PC-9 (cell line): ENCODE results near the gene MAP4K5. TPM values are rescaled to one million over a fixed set of nuclear protein-coding genes. Genes with fewer than 3 reads are reported as not detected.

Experiments
- BruUV-seq: library from RNA; stranded (reverse); fragments of 400-500 nt; replicated peaks from 2 replicates; lab custom pipeline; 2021; lab: Mats Ljungman, UMichigan
- CTCF ChIA-PET: fragments of 300-600 bp; sonication (Branson Sonifier 250); formaldehyde crosslinking; loops from one replicate; lab custom pipeline; 2022; ENCODE audit warnings: antibody characterized with exemption; lab: Charles Lee
- POLR2A ChIA-PET: fragments of 300-600 bp; sonication (Branson Sonifier 250); formaldehyde crosslinking; loops from one replicate; lab custom pipeline; 2022; ENCODE audit warnings: antibody characterized with exemption; ENCODE audit not compliant: unreplicated experiment; lab: Charles Lee
- DNase-seq, 2 experiments: peaks; one replicate each; pipeline versions ENCODE4 v3.0.0 to v3.0.0-alpha.2; 2015 to 2022; ENCODE audit warnings: mixed read lengths in 1 of 2
- H2AFZ ChIP-seq: fragments of 200-600 bp; sonication (generic); 2 replicates; pipeline ENCODE4 v1.8.1; 2017; ENCODE audit warnings: antibody characterized with exemption
- H3F3A ChIP-seq: fragments of 200-600 bp; sonication (generic); 2 replicates; pipeline ENCODE4 v1.8.1; 2017; ENCODE audit warnings: antibody characterized with exemption, mild to moderate bottlenecking, low read depth; ENCODE audit not compliant: insufficient read depth
- H3K27ac ChIP-seq: fragments of 200-600 bp; sonication (generic); 2 replicates; pipeline ENCODE4 v1.6.1; 2016; ENCODE audit warnings: mixed run types
- H3K27me3 ChIP-seq: fragments of 200-600 bp; sonication (generic); 2 replicates; pipeline ENCODE4 v1.6.1; 2016; ENCODE audit warnings: low read depth, mixed run types; ENCODE audit not compliant: insufficient read depth
- H3K36me3 ChIP-seq: fragments of 200-600 bp; sonication (generic); 2 replicates; pipeline ENCODE4 v1.6.1; 2016; ENCODE audit warnings: low read depth, mixed run types
- H3K4me1 ChIP-seq: fragments of 200-600 bp; sonication (generic); replicated peaks from 2 replicates; pipeline ENCODE4 v1.6.1; 2016; ENCODE audit warnings: mixed run types; ENCODE audit not compliant: insufficient read depth
- H3K4me2 ChIP-seq: fragments of 200-600 bp; sonication (generic); 2 replicates; pipeline ENCODE4 v1.6.1; 2017; ENCODE audit warnings: mixed run types
- H3K4me3 ChIP-seq: fragments of 200-600 bp; sonication (generic); 2 replicates; pipeline ENCODE4 v1.6.1; 2016; ENCODE audit warnings: mixed run types
- H3K79me2 ChIP-seq: fragments of 200-600 bp; sonication (generic); 2 replicates; pipeline ENCODE4 v1.6.1; 2017; ENCODE audit warnings: low read depth, mixed run types
- H3K9me2 ChIP-seq: fragments of 200-600 bp; sonication (generic); 2 replicates; pipeline ENCODE4 v1.8.1; 2017; ENCODE audit warnings: mild to moderate bottlenecking; ENCODE audit not compliant: insufficient read depth
- H3K9me3 ChIP-seq: fragments of 200-600 bp; sonication (generic); 2 replicates; pipeline ENCODE4 v1.8.1; 2016; ENCODE audit warnings: low read depth; ENCODE audit not compliant: insufficient read depth
- H4K20me1 ChIP-seq: fragments of 200-600 bp; sonication (generic); 2 replicates; pipeline ENCODE4 v1.8.1; 2017; ENCODE audit not compliant: insufficient read depth
- EZH2 ChIP-seq: fragments of 200-600 bp; sonication (generic); IDR thresholded peaks from 2 replicates; pipeline ENCODE4 v1.8.0; 2017; ENCODE audit warnings: antibody characterized with exemption, low read depth
- intact Hi-C: fragments of 100-400 bp; cut with micrococcal nuclease; formaldehyde crosslinking; loops from one replicate; pipeline ENCODE4 v1.10.0; 2022; ENCODE audit not compliant: unreplicated experiment
- total RNA-seq: library from RNA; stranded (reverse); gene quantifications from 2 replicates; pipeline ENCODE4 v1.2.3, GENCODE V29; 2021
- TF ChIP-seq, protein P1 (sequence below): fragments of 200-600 bp; sonication (generic); conservative IDR thresholded peaks from 2 replicates; pipeline ENCODE4 v1.6.1; 2017; ENCODE audit warnings: mixed run types, antibody characterized with exemption, mild to moderate bottlenecking, moderate library complexity

The MAP4K5 gene
- total RNA-seq, 1 experiment from 2014 or later = 51.8 TPM

DNA sequence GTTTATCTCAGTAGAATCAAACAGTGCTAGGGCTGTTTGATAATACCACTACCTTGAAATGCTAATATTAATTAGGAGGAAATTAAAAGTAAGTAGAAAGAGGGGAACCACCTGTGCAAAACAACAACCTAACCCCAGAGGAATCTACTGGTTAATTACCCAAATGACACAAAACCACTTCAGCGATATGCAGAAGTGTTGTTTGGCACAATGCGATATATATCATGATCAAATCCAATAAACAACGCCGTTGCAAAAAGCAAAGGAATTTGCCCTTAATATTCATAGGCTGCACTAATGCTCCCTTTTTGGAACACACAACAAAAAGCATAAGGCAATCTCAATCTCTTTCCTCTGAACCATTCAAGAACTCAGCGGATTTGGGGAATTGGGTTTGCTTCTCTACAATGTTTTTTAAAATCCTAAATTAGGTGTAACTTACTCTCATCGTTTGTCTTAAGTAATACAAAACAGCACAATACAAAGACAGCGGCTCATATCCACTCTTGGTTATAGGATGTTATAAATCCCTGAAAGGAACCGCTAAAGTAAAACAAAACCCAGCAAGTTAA lies 1.5 kb downstream of the MAP4K5 start:
- CTCF ChIA-PET = interaction anchor here (1.6 kb wide), 1 partner anchor 244 kb away, joined by 4 read pairs; no protein-coding TSS in a partner anchor
- Histone ChIP-seq H3K4me1 (peaks cover 47% of the 10 kb centered on the region), H3K4me2 (peak overlapping the region; percentile 91), H3F3A (peaks cover 30% of the 10 kb centered on the region), H3K27me3 (no peaks in the 10 kb centered on the region), H3K79me2 (peaks cover 63% of the 10 kb centered on the region), H3K9me2 (no peaks in the 10 kb centered on the region), H3K36me3 (0 out of 2 replicates have a peak, but pooled peaks cover 11% of the 10 kb centered on the region), H3K4me3 (peak overlapping the region; percentile 92), H4K20me1 (no peaks in the 10 kb centered on the region), H3K27ac (peak overlapping the region; percentile 55; the same call in 1 of the 2 replicates), H3K9me3 (no peaks in the 10 kb centered on the region), H2AFZ (0 out of 2 replicates have a peak overlapping the region, but pooled peaks have one; percentile 88)
- TF ChIP-seq, protein P1, sequence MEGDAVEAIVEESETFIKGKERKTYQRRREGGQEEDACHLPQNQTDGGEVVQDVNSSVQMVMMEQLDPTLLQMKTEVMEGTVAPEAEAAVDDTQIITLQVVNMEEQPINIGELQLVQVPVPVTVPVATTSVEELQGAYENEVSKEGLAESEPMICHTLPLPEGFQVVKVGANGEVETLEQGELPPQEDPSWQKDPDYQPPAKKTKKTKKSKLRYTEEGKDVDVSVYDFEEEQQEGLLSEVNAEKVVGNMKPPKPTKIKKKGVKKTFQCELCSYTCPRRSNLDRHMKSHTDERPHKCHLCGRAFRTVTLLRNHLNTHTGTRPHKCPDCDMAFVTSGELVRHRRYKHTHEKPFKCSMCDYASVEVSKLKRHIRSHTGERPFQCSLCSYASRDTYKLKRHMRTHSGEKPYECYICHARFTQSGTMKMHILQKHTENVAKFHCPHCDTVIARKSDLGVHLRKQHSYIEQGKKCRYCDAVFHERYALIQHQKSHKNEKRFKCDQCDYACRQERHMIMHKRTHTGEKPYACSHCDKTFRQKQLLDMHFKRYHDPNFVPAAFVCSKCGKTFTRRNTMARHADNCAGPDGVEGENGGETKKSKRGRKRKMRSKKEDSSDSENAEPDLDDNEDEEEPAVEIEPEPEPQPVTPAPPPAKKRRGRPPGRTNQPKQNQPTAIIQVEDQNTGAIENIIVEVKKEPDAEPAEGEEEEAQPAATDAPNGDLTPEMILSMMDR = no peak
- no peak for TF ChIP-seq EZH2
- DNase-seq = no peak
- intact Hi-C loops = loop anchor here (1.0 to 5.0 kb wide), 4 partner anchors 84 to 529 kb away; partner anchors contain the start of gene VCPKMT
- BruUV-seq = no TSS peak
- POLR2A ChIA-PET = no interaction called here

DNA sequence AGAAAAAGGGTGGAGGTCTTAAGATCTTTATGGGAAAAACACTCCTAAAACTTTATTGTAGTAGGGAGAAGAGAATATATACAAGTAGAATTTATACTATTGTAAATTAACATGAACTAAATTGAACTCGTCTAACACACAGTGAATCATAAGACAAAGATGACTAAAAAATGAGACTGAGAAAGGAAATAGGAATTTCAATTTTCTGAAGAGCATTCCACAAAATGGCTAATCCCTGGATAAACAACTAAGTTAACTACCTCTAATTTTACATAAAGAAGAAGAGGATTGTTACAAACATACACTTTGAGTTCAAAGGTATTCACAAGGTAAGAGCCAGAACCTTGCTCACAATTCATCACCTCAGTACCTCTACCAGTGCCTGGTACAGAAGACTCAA lies 2.0 kb downstream of the MAP4K5 start:
- H4K20me1 ChIP-seq = no peaks in the 10 kb centered on the region
- peak overlapping the region; percentile 92 for H3K4me3 ChIP-seq
- CTCF ChIA-PET = no interaction called here
- H3K9me3 ChIP-seq = no peaks in the 10 kb centered on the region
- DNase-seq = peak in 1 of 2 experiments; percentile 65
- H3K4me2 ChIP-seq = peak overlapping the region; percentile 91
- TF ChIP-seq, protein P1 = no peak
- no peak for TF ChIP-seq EZH2
- H3K27me3 ChIP-seq = no peaks in the 10 kb centered on the region
- H3K36me3 ChIP-seq = 0 out of 2 replicates have a peak, but pooled peaks cover 11% of the 10 kb centered on the region
- peak overlapping the region; percentile 55 for H3K27ac ChIP-seq
- H3F3A ChIP-seq = peaks cover 30% of the 10 kb centered on the region
- POLR2A ChIA-PET = no interaction called here
- peaks cover 69% of the 10 kb centered on the region for H3K79me2 ChIP-seq
- H2AFZ ChIP-seq = no peak overlapping the region
- no TSS peak for BruUV-seq
- H3K4me1 ChIP-seq = peaks cover 50% of the 10 kb centered on the region
- intact Hi-C loops = loop anchor here (1.0 to 5.0 kb wide), 4 partner anchors 83 to 528 kb away; partner anchors contain the start of gene VCPKMT
- no peaks in the 10 kb centered on the region for H3K9me2 ChIP-seq

DNA sequence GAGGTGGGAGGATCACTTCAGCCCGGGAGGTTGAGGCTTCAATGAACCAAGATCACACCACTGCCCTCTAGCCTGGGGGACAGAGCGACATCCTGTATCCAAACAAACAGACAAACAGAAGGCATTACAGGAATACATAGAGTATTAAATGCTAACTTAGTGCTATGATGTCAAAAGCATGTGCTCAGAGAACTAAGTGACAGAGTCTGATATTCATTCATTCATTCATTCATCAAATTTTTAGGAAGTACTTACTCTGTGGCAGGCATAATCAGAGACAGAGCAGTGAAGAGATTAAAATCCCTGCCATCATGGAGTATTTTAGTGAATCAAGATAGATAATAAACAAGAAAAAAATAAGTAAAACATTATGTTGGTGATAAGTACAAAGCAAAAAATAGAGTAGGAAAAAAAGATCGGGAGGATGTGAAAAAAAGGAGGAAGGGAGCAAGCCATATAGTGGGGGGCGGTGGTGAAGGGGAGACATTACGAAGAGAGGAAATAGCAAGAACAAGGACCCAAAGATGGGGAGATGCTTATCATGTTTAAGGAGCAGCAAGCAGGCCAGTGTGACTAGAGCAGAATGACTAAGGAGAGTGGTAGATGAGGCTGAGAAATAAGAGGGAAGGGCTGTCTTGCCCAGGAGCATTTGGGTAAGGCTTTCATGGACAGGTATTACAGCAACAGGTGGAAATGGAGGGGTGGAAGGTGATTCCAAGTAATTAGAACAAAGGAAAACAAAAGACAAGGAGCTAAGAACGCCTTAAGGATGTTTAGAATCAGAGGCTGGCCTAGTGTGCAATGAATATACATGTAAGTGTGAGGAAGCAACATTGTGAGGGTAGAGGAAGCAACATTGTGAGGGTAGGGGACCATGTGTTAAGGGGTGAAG lies 2.8 kb downstream of the MAP4K5 start:
- CTCF ChIA-PET = no interaction called here
- H2AFZ ChIP-seq = no peak overlapping the region
- H3K9me3 ChIP-seq = no peaks in the 10 kb centered on the region
- DNase-seq = no peak
- TF ChIP-seq, protein P1 = no peak
- no peak for TF ChIP-seq EZH2
- POLR2A ChIA-PET = no interaction called here
- peak overlapping the region; percentile 92 for H3K4me3 ChIP-seq
- H4K20me1 ChIP-seq = no peaks in the 10 kb centered on the region
- 0 out of 2 replicates have a peak, but pooled peaks cover 11% of the 10 kb centered on the region for H3K36me3 ChIP-seq
- no peaks in the 10 kb centered on the region for H3K27me3 ChIP-seq
- peaks cover 77% of the 10 kb centered on the region for H3K79me2 ChIP-seq
- peaks cover 56% of the 10 kb centered on the region for H3K4me1 ChIP-seq
- intact Hi-C loops = loop anchor here (1.0 to 5.0 kb wide), 4 partner anchors 82 to 527 kb away; partner anchors contain the start of gene VCPKMT
- no TSS peak for BruUV-seq
- peak overlapping the region; percentile 91 for H3K4me2 ChIP-seq
- no peaks in the 10 kb centered on the region for H3K9me2 ChIP-seq
- H3F3A ChIP-seq = peaks cover 33% of the 10 kb centered on the region
- H3K27ac ChIP-seq = peak overlapping the region; percentile 55
